Testis (tissue), 2 donors: ENCODE measurements around the gene TBC1D4.

Experiments
- POLR2A ChIP-seq: fragments of 450-650 bp; IDR thresholded peaks from one replicate; pipeline ENCODE4 v1.6.1; 2017; ENCODE audit warnings: antibody characterized with exemption, mild to moderate bottlenecking, moderate library complexity
- TF ChIP-seq, protein P1 (sequence below), 3 experiments: fragments of 450-650 bp in 2 of 3; fragments of 200-600 bp in 1 of 3; sonication (generic) in 1 of 3; IDR thresholded peaks; one replicate each; pipeline ENCODE4 v1.5.1; 2016 to 2019; ENCODE audit warnings: antibody characterized with exemption in 3 of 3, mild to moderate bottlenecking in 2 of 3, moderate library complexity in 1 of 3

DNA sequence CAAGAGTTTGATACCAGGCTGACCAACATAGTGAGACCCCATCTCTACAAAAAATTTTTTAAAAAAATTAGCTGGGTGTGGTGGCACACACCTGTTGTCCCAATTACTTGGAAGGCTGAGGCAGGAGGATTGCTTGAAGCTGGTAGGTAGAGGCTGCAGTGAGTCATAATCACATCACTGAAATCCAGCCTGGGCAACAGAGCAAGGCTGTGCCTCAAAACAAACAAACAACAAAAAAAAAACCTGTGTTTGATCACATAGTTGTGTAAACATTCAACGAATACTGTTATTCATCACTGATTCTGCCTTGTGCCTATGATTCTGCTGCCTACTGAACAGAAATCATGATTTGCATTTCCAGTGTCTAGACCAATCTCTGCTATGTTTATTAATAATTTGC is 134.0 kb downstream of the TBC1D4 start:
- TF ChIP-seq, protein P1, sequence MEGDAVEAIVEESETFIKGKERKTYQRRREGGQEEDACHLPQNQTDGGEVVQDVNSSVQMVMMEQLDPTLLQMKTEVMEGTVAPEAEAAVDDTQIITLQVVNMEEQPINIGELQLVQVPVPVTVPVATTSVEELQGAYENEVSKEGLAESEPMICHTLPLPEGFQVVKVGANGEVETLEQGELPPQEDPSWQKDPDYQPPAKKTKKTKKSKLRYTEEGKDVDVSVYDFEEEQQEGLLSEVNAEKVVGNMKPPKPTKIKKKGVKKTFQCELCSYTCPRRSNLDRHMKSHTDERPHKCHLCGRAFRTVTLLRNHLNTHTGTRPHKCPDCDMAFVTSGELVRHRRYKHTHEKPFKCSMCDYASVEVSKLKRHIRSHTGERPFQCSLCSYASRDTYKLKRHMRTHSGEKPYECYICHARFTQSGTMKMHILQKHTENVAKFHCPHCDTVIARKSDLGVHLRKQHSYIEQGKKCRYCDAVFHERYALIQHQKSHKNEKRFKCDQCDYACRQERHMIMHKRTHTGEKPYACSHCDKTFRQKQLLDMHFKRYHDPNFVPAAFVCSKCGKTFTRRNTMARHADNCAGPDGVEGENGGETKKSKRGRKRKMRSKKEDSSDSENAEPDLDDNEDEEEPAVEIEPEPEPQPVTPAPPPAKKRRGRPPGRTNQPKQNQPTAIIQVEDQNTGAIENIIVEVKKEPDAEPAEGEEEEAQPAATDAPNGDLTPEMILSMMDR (IDR thresholded peaks at IDR 0.05), result no peak
- TF ChIP-seq POLR2A, result no peak
